MM.1S (cell line): ENCODE data around the gene CNOT8.
"Not testable (repeated sequence)": the region's sequence is repeated elsewhere in the genome, so short reads cannot be mapped to it uniquely, and the experiment has no call there.

Source experiments
- DNase-seq: peaks from one replicate; pipeline ENCODE4 v3.0.0-alpha.2; 2015
- H2AFZ ChIP-seq: fragments of 300-600 bp; sonication (generic); 2 replicates; pipeline ENCODE4 v1.6.0; 2016; ENCODE audit warnings: antibody characterized with exemption, low read length
- H3F3A ChIP-seq: fragments of 300-600 bp; sonication (generic); 2 replicates; pipeline ENCODE4 v1.6.1; 2016; ENCODE audit warnings: mild to moderate bottlenecking, antibody characterized with exemption, low read length, moderate library complexity, mixed read lengths; ENCODE audit not compliant: insufficient read depth
- H3K27ac ChIP-seq: fragments of 300-600 bp; sonication (generic); 2 replicates; pipeline ENCODE4 v1.5.1; 2016; ENCODE audit warnings: mild to moderate bottlenecking, low read length
- H3K27me3 ChIP-seq: fragments of 300-600 bp; sonication (generic); replicated peaks from 2 replicates; pipeline ENCODE4 v1.6.0; 2016; ENCODE audit warnings: low read length; ENCODE audit not compliant: insufficient read depth
- H3K36me3 ChIP-seq: fragments of 300-600 bp; sonication (generic); replicated peaks from 2 replicates; pipeline ENCODE4 v1.6.1; 2016; ENCODE audit warnings: mild to moderate bottlenecking, low read length, mixed read lengths; ENCODE audit not compliant: insufficient read depth
- H3K4me1 ChIP-seq: fragments of 300-600 bp; sonication (generic); 2 replicates; pipeline ENCODE4 v1.6.1; 2016; ENCODE audit warnings: low read length, mixed read lengths
- H3K4me2 ChIP-seq: fragments of 300-600 bp; sonication (generic); 2 replicates; pipeline ENCODE4 v1.6.0; 2016; ENCODE audit warnings: low read depth, low read length
- H3K4me3 ChIP-seq: fragments of 300-600 bp; sonication (generic); 2 replicates; pipeline ENCODE4 v1.5.1; 2016; ENCODE audit warnings: low read length, mixed read lengths
- H3K79me2 ChIP-seq: fragments of 300-600 bp; sonication (generic); 2 replicates; pipeline ENCODE4 v1.6.1; 2016; ENCODE audit warnings: mixed run types, low read length, mixed read lengths
- H3K9ac ChIP-seq: fragments of 300-600 bp; sonication (generic); 2 replicates; pipeline ENCODE4 v1.6.1; 2016; ENCODE audit warnings: low read length, mixed read lengths
- H3K9me2 ChIP-seq: fragments of 300-600 bp; sonication (generic); replicated peaks from 2 replicates; pipeline ENCODE4 v1.6.1; 2016; ENCODE audit warnings: mild to moderate bottlenecking, low read length, mixed read lengths; ENCODE audit not compliant: insufficient read depth
- H3K9me3 ChIP-seq: fragments of 300-600 bp; sonication (generic); replicated peaks from 2 replicates; pipeline ENCODE4 v1.6.1; 2016; ENCODE audit warnings: mild to moderate bottlenecking, low read length, mixed read lengths; ENCODE audit not compliant: insufficient read depth
- H4K20me1 ChIP-seq: fragments of 300-600 bp; sonication (generic); 2 replicates; pipeline ENCODE4 v1.6.1; 2016; ENCODE audit warnings: mild to moderate bottlenecking, low read length, moderate library complexity, mixed read lengths; ENCODE audit not compliant: insufficient read depth
- CTCF ChIP-seq: fragments of 300-600 bp; sonication (generic); IDR thresholded peaks from 2 replicates; pipeline ENCODE4 v1.5.1; 2016; ENCODE audit warnings: antibody characterized with exemption, low read length, mixed read lengths
- EZH2 ChIP-seq: fragments of 300-600 bp; sonication (generic); optimal IDR thresholded peaks from 2 replicates; pipeline ENCODE3; 2017; ENCODE audit warnings: low read depth, mild to moderate bottlenecking, antibody characterized with exemption, low read length, mixed read lengths
- EZH2phosphoT487 ChIP-seq: fragments of 300-600 bp; sonication (generic); IDR thresholded peaks from 2 replicates; pipeline ENCODE4 v1.6.1; 2018; ENCODE audit warnings: antibody characterized with exemption, low read length

CNOT8 gene

GRCh38 chr5:154830219-154830595 lies 28.2 kb upstream of the CNOT8 start:
- DNase-seq = no peak
- Histone ChIP-seq H3K9ac (no peak overlapping the region), H3K4me1 (peaks cover 16% of the 10 kb centered on the region), H3K9me3 (no peaks in the 10 kb centered on the region), H3K36me3 (no peaks in the 10 kb centered on the region), H3K9me2 (no peaks in the 10 kb centered on the region), H3K27me3 (no peaks in the 10 kb centered on the region), H4K20me1 (no peaks in the 10 kb centered on the region), H3K79me2 (no peaks in the 10 kb centered on the region), H3F3A (no peaks in the 10 kb centered on the region), H3K27ac (no peak overlapping the region), H2AFZ (no peak overlapping the region), H3K4me3 (no peak overlapping the region), H3K4me2 (no peak overlapping the region)
- TF ChIP-seq CTCF (no peak), EZH2phosphoT487 (no peak), EZH2 (no peak)

- Histone ChIP-seq H3K4me1 (peaks cover 16% of the 10 kb centered on the region), H3F3A (no peaks in the 10 kb centered on the region), H3K79me2 (no peaks in the 10 kb centered on the region), H3K9ac (no peak overlapping the region), H3K9me2 (no peaks in the 10 kb centered on the region), H4K20me1 (no peaks in the 10 kb centered on the region), H3K4me3 (no peak overlapping the region), H3K27me3 (no peaks in the 10 kb centered on the region), H3K36me3 (no peaks in the 10 kb centered on the region), H3K9me3 (no peaks in the 10 kb centered on the region), H3K4me2 (no peak overlapping the region), H2AFZ (no peak overlapping the region), H3K27ac (no peak overlapping the region)
- DNase-seq = no peak
- TF ChIP-seq EZH2phosphoT487 (no peak), CTCF (no peak), EZH2 (no peak)
Observed at GRCh38 chr5:154830596-154830995, 27.8 kb upstream of the CNOT8 start.

GRCh38 chr5:154831451-154831850 lies 27.0 kb upstream of the CNOT8 start:
- H3K27me3 ChIP-seq = no peaks in the 10 kb centered on the region
- no peak overlapping the region for H3K27ac ChIP-seq
- DNase-seq = no peak
- H3K4me3 ChIP-seq = no peak overlapping the region
- no peaks in the 10 kb centered on the region for H3K9me2 ChIP-seq
- H3F3A ChIP-seq = no peaks in the 10 kb centered on the region
- no peaks in the 10 kb centered on the region for H3K9me3 ChIP-seq
- no peak for TF ChIP-seq EZH2
- no peak for TF ChIP-seq EZH2phosphoT487
- no peak for TF ChIP-seq CTCF
- H3K4me1 ChIP-seq = peaks cover 16% of the 10 kb centered on the region
- no peaks in the 10 kb centered on the region for H3K36me3 ChIP-seq
- H3K9ac ChIP-seq = no peak overlapping the region
- no peaks in the 10 kb centered on the region for H3K79me2 ChIP-seq
- H4K20me1 ChIP-seq = no peaks in the 10 kb centered on the region
- no peak overlapping the region for H3K4me2 ChIP-seq
- no peak overlapping the region for H2AFZ ChIP-seq

GRCh38 chr5:154832804-154833203 lies 25.6 kb upstream of the CNOT8 start:
- not testable (repeated sequence) for H3K9me3 ChIP-seq, H3K27ac ChIP-seq, H3K9ac ChIP-seq, H3K9me2 ChIP-seq, H2AFZ ChIP-seq, H3K4me2 ChIP-seq, H3K79me2 ChIP-seq, H4K20me1 ChIP-seq, H3K27me3 ChIP-seq, DNase-seq, H3F3A ChIP-seq, H3K36me3 ChIP-seq, H3K4me3 ChIP-seq
- peaks cover 16% of the 10 kb centered on the region for H3K4me1 ChIP-seq
